Left ventricle myocardium superior (tissue), 1 donor: ENCODE measurements around the gene C2orf42. TPM values are rescaled to one million over a fixed set of nuclear protein-coding genes. Genes with fewer than 3 reads are reported as not detected.
"Not testable (repeated sequence)": the region's sequence is repeated elsewhere in the genome, so short reads cannot be mapped to it uniquely, and the experiment has no call there.

Experiments used
- ATAC-seq: fragments of 200-7000 bp; cut with Tn5 transposase; one replicate; pipeline ENCODE4 v1.9.1; 2020; ENCODE audit warnings: mild to moderate bottlenecking, moderate library complexity
- DNase-seq: peaks from one replicate; pipeline ENCODE4 v3.0.0-alpha.2; 2020
- intact Hi-C: fragments of 100-400 bp; cut with micrococcal nuclease; formaldehyde crosslinking; loops from one replicate; pipeline ENCODE4 v1.11.0; 2022
- total RNA-seq: library from RNA; stranded (reverse); fragmentation: NEBNext Ultra II Directional; extraction: Animal tissue kit (Norgen Biotek cat#: 25700); gene quantifications from one replicate; pipeline ENCODE4 v1.2.1, GENCODE V29; 2021
- donor health status: DM: no; HTN: yes; CAD: no; lungs with severe emphysema.

Gene C2orf42
- total RNA-seq, 1 donor from 2014 or later: 10.3 TPM

- ATAC-seq: peak; percentile 76
- DNase-seq: peak; percentile 56
- intact Hi-C loops: no loop called here
Observed at GRCh38 chr2:70115646-70116442, 75.0 kb downstream of the C2orf42 start.

GRCh38 chr2:70113359-70114070 lies 77.3 kb downstream of the C2orf42 start:
- ATAC-seq: no peak
- intact Hi-C loops: no loop called here
- no peak for DNase-seq

- DNase-seq (no peak), ATAC-seq (no peak)
- intact Hi-C loops: no loop called here
Observed at GRCh38 chr2:70111752-70112591, 78.8 kb downstream of the C2orf42 start.

GRCh38 chr2:70110397-70110796 lies 80.4 kb downstream of the C2orf42 start:
- ATAC-seq, intact Hi-C loops, DNase-seq: not testable (repeated sequence)

- intact Hi-C loops, DNase-seq, ATAC-seq: not testable (repeated sequence)
Observed at GRCh38 chr2:70106138-70106537, 84.7 kb downstream of the C2orf42 start.

- DNase-seq (peak; percentile 38), ATAC-seq (peak; percentile 36)
- intact Hi-C loops: no loop called here
Observed at GRCh38 chr2:70104231-70105111, 86.3 kb downstream of the C2orf42 start.

- no peak for ATAC-seq
Observed at GRCh38 chr2:70103531-70104061, 87.2 kb downstream of the C2orf42 start.

GRCh38 chr2:70102323-70102905 lies 88.4 kb downstream of the C2orf42 start:
- intact Hi-C loops, ATAC-seq, DNase-seq: not testable (repeated sequence)

More at GRCh38 chr2:70103531-70104061, 87.2 kb downstream of the C2orf42 start:
- no peak for DNase-seq
- intact Hi-C loops: no loop called here

GRCh38 chr2:70101686-70102085 lies 89.1 kb downstream of the C2orf42 start:
- intact Hi-C loops, DNase-seq, ATAC-seq: not testable (repeated sequence)

GRCh38 chr2:70101174-70101573 lies 89.6 kb downstream of the C2orf42 start:
- no peak for DNase-seq
- intact Hi-C loops: no loop called here
- no peak for ATAC-seq

Other genes with a start within 250 kb of the C2orf42 start
- 0.84 TPM for gene ASPRV1, start 229.4 kb downstream of the C2orf42 start, total RNA-seq
- 211 TPM for gene PCBP1, start 103.5 kb downstream of the C2orf42 start, total RNA-seq
- gene TIA1, start 57.6 kb upstream of the C2orf42 start, total RNA-seq: 51.2 TPM
- gene PCYOX1, start 67.1 kb upstream of the C2orf42 start, total RNA-seq: 110 TPM
- gene SNRPG, start 102.7 kb upstream of the C2orf42 start, total RNA-seq: 129 TPM
- gene FAM136A, start 111.0 kb upstream of the C2orf42 start, total RNA-seq: 28.5 TPM